ENCODE results near the gene MYL10.

The MYL10 gene

GRCh38 chr7:101629171-101629570 lies at the start of gene MYL10:
Gene MYL10, minus strand, starts transcription at chr7:101629296. Its CDS starts 178 bp downstream, at chr7:101629118.
- DNase-seq = no peak

DNA sequence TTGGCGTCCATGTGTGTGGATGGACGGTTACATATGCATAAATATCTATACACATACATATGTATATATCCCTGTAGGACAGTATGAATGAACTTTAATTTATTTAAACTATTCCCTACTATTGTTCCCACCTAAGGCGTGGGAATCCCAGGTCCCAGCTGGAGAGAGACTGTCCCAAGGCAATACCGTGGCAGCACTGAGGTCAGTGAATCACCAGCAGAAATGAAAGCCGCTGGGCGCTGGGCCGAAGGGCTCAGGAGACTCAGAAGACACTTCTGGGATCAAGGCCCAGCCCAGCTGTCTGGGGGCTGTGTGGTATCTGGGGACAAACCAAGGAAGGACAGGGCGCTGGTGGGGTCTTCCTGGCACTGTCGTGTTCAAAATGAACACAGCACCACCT lies 49.6 kb upstream of the MYL10 start:
- DNase-seq = no peak

- no peak for DNase-seq
Observed at GRCh38 chr7:101677797-101678479, 48.8 kb upstream of the MYL10 start.

GRCh38 chr7:101677391-101677790 lies 48.3 kb upstream of the MYL10 start:
- DNase-seq = no peak

DNA sequence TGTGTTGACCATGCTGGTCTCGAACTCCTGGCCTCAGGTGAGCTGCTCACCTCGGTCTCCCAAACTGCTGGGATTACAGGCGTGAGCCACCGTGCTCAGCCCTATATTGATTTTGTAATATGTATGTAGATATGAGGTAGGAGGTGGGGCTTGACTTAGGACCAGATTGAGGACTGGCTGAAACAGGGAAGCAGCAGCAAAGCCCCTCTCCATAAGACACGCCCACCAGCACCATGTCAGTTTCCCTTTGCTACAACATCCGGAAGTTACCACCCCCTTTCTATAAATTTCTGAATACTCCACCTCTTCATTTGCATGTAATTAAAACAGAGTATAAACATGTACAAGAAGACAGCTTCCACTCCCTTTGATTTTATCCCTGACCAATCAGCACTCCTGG lies 47.9 kb upstream of the MYL10 start:
- DNase-seq = no peak

DNA sequence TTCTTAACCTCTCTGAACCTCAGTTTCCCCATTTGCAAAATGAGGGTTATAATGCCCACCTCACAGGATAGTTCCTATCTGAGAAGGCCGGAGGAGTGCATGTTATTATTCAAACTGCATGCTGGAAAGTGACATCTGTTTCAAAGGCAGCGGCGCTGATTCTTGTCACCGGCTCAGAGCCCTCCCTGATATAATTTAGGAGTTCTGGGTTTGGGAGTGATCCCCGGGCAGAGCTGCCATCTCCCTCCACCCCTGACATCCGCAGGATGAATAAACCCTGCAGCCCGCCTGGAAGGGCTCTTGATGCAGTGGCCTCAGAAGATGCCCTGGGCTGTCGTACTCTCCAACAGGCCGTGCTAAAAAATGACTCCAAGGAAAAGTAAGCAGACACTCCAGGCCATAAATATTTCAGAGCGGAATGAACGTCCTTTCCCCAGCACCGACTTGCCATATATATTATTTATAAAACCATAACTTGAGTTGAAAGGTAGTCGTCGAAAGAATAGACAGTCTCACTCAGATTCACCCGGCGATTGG lies 47.0 kb upstream of the MYL10 start:
- DNase-seq = no peak

DNA sequence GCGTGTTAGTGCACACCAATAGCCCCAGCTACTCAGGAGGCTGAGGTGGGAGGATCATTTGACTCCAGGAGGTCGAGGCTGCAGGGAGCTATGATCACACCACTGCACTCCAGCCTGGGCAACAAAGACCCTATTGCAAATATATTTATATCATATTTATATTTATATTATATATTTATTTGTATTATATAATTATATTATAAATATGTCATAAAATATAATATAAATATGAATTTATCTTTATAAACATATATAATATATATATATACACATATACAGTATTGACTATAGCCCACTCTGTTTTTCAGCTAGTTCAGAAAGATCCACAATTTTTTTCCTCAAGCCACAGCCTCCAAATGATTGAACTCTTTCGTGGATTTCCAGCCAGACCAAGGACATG lies 45.3 kb upstream of the MYL10 start:
- no peak for DNase-seq

DNA sequence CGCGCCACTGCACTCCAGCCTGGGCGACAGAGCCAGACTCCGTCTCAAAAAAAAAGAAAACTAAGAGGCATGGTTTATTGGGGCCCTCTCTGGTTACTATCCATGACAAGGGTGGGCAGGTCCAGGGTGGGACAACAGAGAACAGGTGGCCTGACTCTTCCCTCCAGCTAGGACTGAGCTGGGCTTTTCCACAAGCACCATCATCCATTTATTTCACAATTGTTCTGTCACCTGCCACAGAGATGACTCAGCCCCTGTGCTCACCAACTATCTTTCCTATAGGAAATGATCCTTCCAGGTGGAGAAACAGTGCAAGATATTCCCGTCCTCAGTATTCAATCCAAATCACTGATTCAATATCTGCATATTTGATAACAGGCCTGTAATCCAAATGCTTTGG lies 44.9 kb upstream of the MYL10 start:
- DNase-seq = no peak

- no peak for DNase-seq
Observed at GRCh38 chr7:101673315-101673714, 44.2 kb upstream of the MYL10 start.

- no peak for DNase-seq
Observed at GRCh38 chr7:101671371-101672356, 42.6 kb upstream of the MYL10 start.

- DNase-seq = no peak
Observed at GRCh38 chr7:101669307-101669706, 40.2 kb upstream of the MYL10 start.

DNA sequence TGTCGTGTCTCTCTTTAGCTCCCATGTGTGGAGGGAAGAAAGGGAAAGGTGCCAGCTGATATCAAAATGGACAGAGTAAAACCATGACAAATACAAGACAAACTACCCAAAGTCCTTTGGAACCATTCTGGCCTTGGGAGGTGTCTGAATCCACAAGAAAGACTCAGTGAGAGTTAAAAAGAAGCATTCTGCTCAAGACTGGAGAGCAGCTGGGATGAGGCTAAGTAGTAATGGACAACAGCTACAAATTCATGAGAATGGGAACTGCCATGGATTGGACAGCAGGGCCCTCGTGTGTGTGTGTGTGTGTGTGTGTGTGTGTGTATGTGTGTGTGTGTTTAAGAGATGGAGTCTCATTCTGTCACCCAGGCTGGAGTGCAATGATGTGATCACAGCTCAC lies 39.6 kb upstream of the MYL10 start:
- DNase-seq = no peak

- no peak for DNase-seq
Observed at GRCh38 chr7:101667920-101668319, 38.8 kb upstream of the MYL10 start.

DNA sequence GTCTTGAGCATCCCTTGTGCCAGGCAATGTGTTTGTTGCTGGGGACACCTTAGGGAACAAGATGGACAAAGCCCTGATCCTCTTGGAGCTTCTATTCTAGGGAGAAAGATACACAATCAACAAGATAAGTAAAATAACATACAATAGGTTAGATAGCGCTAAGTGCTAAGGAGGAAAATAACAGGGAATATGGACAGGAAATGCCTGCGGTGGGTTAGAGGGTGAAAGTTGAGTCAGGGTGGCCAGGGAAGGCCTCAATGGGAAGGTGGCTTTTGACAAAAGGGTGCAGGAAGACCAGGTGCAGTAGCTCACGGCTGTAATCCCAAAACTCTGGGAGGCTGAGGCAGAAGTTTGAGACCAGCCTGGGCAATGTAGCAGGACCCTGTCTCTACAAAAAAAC lies 38.3 kb upstream of the MYL10 start:
- DNase-seq = no peak

DNA sequence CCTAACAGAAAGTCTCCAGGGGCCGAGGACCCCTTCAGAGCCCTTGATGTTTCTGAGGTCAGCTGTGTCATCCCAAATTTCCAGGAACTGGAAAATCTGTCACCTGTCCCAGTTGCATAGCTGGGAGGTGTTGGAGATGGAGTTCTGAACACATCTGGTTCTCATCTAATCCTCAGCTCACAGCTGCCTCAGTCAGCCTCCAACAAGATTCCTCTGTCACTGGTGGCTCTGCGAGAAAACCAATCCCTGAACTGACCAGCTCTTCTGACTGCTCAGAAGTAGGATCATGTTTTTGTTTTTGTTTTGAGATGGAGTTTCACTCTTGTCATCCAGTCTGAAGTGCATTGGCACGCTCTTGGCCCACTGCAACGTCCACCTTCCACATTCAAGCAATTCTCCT lies 37.6 kb upstream of the MYL10 start:
- no peak for DNase-seq

- no peak for DNase-seq
Observed at GRCh38 chr7:101666293-101666692, 37.2 kb upstream of the MYL10 start.

GRCh38 chr7:101664893-101665471 lies 35.9 kb upstream of the MYL10 start:
- no peak for DNase-seq

DNA sequence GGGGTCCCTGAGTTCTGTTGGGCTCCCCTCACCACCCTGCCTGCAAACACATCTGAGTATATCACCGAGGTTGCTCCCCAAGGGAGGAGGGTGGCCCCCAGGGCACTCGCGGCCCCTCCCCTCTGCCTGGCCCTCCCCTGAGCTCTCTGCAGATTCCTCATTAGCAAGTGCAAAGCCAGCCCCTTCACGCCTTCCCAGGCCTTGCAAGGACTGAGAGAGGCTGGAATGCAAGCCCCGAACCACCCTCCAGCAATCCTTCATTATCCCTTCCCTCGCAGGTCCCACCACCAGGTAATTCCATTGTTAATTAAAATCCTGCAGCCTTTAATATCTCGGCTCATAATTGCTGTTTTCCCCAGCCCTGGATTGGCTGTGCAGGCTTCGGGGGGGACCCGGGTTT lies 35.3 kb upstream of the MYL10 start:
- DNase-seq = no peak

DNA sequence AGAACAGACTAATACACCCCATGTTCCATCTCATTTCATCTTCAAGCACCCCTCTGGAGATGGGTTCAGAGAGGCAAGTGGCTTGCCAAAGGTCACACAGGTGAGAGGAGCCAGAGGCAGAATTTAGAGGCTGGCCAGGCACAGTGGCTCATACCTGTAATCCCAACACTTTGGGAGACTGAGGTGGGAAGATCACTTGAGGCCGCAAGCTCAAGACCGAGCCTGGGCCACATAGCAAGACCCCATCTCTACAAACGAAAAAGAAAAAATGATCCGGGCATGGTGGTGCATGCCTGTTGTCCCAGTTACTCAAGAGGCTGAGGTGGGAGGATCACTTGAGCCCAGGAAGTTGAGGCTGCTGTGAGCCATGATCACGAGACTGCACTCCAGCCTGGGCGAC lies 34.7 kb upstream of the MYL10 start:
- DNase-seq = no peak

DNA sequence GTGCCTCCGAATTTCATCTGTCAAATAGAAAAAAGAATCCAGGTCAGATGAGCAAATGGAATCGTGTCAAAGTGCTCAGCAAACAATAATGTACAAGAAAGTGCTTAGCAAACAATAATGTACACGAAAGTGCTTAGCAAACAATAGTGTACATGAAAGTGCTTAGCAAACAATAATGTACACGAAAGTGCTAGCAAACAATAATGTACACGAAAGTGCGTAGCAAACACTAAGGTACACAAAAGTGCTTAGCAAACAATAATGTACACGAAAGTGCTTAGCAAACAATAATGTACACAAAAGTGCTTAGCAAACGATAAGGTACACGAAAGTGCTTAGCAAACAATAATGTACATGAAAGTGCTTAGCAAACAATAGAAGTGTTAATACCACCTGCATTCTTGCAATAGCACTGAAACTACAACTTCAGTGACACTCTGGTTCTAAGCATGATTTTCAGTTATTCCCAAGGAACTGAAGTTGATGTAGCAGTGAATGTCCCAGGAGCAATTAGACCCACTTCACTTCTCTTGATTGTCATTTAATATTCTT lies 33.4 kb upstream of the MYL10 start:
- DNase-seq = no peak

DNA sequence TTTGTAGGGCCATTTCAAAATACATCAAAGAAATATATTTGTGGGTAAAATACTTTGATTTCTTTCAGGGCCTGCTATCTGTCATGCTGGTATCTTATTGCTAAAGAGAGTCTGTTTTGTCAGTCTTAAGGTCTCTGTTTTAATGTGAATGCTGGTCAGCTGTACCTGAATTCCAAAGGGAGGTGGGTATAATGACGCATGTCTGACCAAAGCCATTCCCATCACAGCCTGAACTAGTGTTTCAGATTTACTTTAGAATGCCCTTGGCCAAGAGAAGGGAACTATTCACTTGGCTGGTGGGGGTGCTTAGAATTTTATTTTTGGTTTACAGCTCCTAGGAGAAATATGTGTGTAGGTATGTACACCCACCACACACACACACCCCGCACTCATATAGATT lies 30.6 kb upstream of the MYL10 start:
- no peak for DNase-seq

- no peak for DNase-seq
Observed at GRCh38 chr7:101657171-101657570, 28.1 kb upstream of the MYL10 start.

- DNase-seq = no peak
Observed at GRCh38 chr7:101651112-101651511, 22.0 kb upstream of the MYL10 start.
